Measurements from ENCODE around the gene TMEM72. TPM values are rescaled to one million over a fixed set of nuclear protein-coding genes. Genes with fewer than 3 reads are reported as not detected.

TMEM72 gene
- total RNA-seq, 1 donor = not detected

- DNase-seq (ENCODE audit: insufficient read length, low spot score, missing footprints) = peak; percentile 96
- H3K4me3 ChIP-seq (ENCODE audit: insufficient read depth, low read length) = peak overlapping the region; percentile 73
- H3K4me1 ChIP-seq (ENCODE audit: insufficient read depth, low read length) = peaks cover 52% of the 10 kb centered on the region
- H3K27ac ChIP-seq (ENCODE audit: low read depth, low read length) = peak overlapping the region; percentile 49
- peak overlapping the region; percentile 86 for H2AFZ ChIP-seq (ENCODE audit: low read length)
- H3K27me3 ChIP-seq (ENCODE audit: insufficient read depth, low read length) = no peaks in the 10 kb centered on the region
- H3K4me2 ChIP-seq (ENCODE audit: insufficient read depth, low read length) = peak overlapping the region; percentile 94
- TF ChIP-seq CTCF (IDR thresholded peaks at IDR 0.05; ENCODE audit: extremely low read depth, low read depth, low read length) = peak; percentile 82
- H3K9me3 ChIP-seq (ENCODE audit: low read depth, low read length) = no peaks in the 10 kb centered on the region
- peaks cover 18% of the 10 kb centered on the region for H3K79me2 ChIP-seq (ENCODE audit: insufficient read depth, low read length)
- H3K36me3 ChIP-seq (ENCODE audit: insufficient read depth, low read length) = peaks cover 5% of the 10 kb centered on the region
- no peaks in the 10 kb centered on the region for H4K20me1 ChIP-seq (ENCODE audit: insufficient read depth, low read length)
Observed at GRCh38 chr10:44974628-44975430, 63.7 kb downstream of the TMEM72 start.

- no peak for TF ChIP-seq CTCF (IDR thresholded peaks at IDR 0.05; ENCODE audit: extremely low read depth, low read depth, low read length)
Observed at GRCh38 chr10:44975431-44976331, 64.5 kb downstream of the TMEM72 start.

GRCh38 chr10:44976352-44977198, 65.4 kb downstream of the TMEM72 start:
- Histone ChIP-seq H3K79me2 (ENCODE audit: insufficient read depth, low read length) (peaks cover 18% of the 10 kb centered on the region), H4K20me1 (ENCODE audit: insufficient read depth, low read length) (no peaks in the 10 kb centered on the region), H3K9me3 (ENCODE audit: low read depth, low read length) (no peaks in the 10 kb centered on the region), H3K36me3 (ENCODE audit: insufficient read depth, low read length) (no peaks in the 10 kb centered on the region), H2AFZ (ENCODE audit: low read length) (no peak overlapping the region), H3K27me3 (ENCODE audit: insufficient read depth, low read length) (no peaks in the 10 kb centered on the region), H3K4me3 (ENCODE audit: insufficient read depth, low read length) (peak overlapping the region; percentile 75), H3K27ac (ENCODE audit: low read depth, low read length) (no peak overlapping the region), H3K4me2 (ENCODE audit: insufficient read depth, low read length) (peak overlapping the region; percentile 92), H3K4me1 (ENCODE audit: insufficient read depth, low read length) (peaks cover 69% of the 10 kb centered on the region)
- DNase-seq (ENCODE audit: insufficient read length, low spot score, missing footprints) = no peak
- TF ChIP-seq CTCF (IDR thresholded peaks at IDR 0.05; ENCODE audit: extremely low read depth, low read depth, low read length) = no peak

More at GRCh38 chr10:44975431-44976331, 64.5 kb downstream of the TMEM72 start:
- Histone ChIP-seq H3K27ac (ENCODE audit: low read depth, low read length) (no peak overlapping the region), H3K27me3 (ENCODE audit: insufficient read depth, low read length) (no peaks in the 10 kb centered on the region), H3K4me3 (ENCODE audit: insufficient read depth, low read length) (peak overlapping the region; percentile 37), H4K20me1 (ENCODE audit: insufficient read depth, low read length) (no peaks in the 10 kb centered on the region), H3K9me3 (ENCODE audit: low read depth, low read length) (no peaks in the 10 kb centered on the region), H3K4me2 (ENCODE audit: insufficient read depth, low read length) (peak overlapping the region; percentile 94), H3K36me3 (ENCODE audit: insufficient read depth, low read length) (peaks cover 1% of the 10 kb centered on the region), H3K79me2 (ENCODE audit: insufficient read depth, low read length) (peaks cover 18% of the 10 kb centered on the region), H3K4me1 (ENCODE audit: insufficient read depth, low read length) (peaks cover 60% of the 10 kb centered on the region), H2AFZ (ENCODE audit: low read length) (no peak overlapping the region)
- peak; percentile 83 for DNase-seq (ENCODE audit: insufficient read length, low spot score, missing footprints)

Measured in osteoblast (primary cell).